Suprapubic skin (tissue), 4 donors: ENCODE data around the gene CDC42SE2.

Source experiments
- CTCF ChIP-seq, 2 donors: fragments of 200-600 bp in 1 of 2; fragments of 450-650 bp in 1 of 2; sonication (generic) in 1 of 2; IDR thresholded peaks; one replicate each; pipeline ENCODE4 v1.5.1; 2016 to 2019; ENCODE audit warnings: antibody characterized with exemption in 2 of 2, mild to moderate bottlenecking in 1 of 2, moderate library complexity in 1 of 2
- EP300 ChIP-seq: sonication (generic); formaldehyde crosslinking; IDR thresholded peaks from one replicate; pipeline ENCODE4 v1.6.1; 2017; ENCODE audit warnings: antibody characterized with exemption
- POLR2A ChIP-seq, 2 donors: fragments of 450-650 bp; IDR thresholded peaks; one replicate each; pipeline ENCODE4 v1.6.1; 2017; ENCODE audit warnings: antibody characterized with exemption in 2 of 2, mild to moderate bottlenecking in 2 of 2, moderate library complexity in 2 of 2
- POLR2AphosphoS5 ChIP-seq, 3 donors: sonication (generic); formaldehyde crosslinking; IDR thresholded peaks; one replicate each; pipeline ENCODE4 v1.6.1; 2017; ENCODE audit warnings: antibody characterized with exemption in 3 of 3

- no peak for TF ChIP-seq CTCF (IDR thresholded peaks at IDR 0.05)
- no peak for TF ChIP-seq POLR2A (IDR thresholded peaks at IDR 0.05)
- no peak for TF ChIP-seq POLR2AphosphoS5 (IDR thresholded peaks at IDR 0.05)
- no peak for TF ChIP-seq EP300
These were observed 97.9 kb downstream of the CDC42SE2 start for GRCh38 chr5:131361677-131362315.
